Inflammatory macrophage treated with lipopolysaccharide for 1 hour (primary cell): ENCODE data around the gene HNRNPA1.
"Not testable (repeated sequence)": the region's sequence is repeated elsewhere in the genome, so short reads cannot be mapped to it uniquely, and the experiment has no call there.

Experiments
- DNase-seq, 2 donors: peaks; one replicate each; pipeline ENCODE4 v3.0.0-alpha.2; 2020 to 2022

The HNRNPA1 gene

DNA sequence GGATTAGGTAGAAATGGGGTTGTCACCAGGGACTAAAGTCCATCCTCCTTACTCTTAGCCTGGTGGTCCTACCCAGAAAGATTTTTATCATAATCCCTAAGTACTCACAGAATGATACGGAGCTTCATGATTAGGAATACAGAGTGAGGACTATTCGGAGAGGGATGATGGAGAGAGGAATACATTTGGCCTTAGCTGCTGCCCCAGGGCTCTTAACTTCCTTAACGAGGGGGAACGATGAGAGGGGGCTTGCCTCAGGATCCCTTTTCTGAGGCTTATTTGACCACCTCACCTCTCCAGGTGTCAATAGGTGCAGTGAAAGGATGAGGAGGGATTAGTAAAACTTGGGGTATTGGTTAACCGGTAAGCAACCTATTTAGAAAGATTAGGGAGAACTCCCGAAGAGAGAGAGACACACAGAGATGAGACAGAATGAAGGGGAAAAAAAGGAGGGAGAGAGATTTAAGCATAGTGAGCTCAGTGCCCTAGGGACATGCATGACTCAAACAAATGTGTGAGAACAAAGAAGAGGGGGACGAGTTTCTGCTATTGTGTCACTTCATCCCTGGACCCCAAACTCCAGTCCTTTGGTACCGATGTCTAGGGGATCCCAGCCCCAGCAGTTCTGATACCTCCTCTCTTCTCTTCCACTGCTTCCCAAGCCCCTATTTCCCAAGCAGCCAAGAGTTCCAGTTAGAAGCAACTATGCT, 19.1 kb downstream of the HNRNPA1 start:
- DNase-seq, result no peak

DNA sequence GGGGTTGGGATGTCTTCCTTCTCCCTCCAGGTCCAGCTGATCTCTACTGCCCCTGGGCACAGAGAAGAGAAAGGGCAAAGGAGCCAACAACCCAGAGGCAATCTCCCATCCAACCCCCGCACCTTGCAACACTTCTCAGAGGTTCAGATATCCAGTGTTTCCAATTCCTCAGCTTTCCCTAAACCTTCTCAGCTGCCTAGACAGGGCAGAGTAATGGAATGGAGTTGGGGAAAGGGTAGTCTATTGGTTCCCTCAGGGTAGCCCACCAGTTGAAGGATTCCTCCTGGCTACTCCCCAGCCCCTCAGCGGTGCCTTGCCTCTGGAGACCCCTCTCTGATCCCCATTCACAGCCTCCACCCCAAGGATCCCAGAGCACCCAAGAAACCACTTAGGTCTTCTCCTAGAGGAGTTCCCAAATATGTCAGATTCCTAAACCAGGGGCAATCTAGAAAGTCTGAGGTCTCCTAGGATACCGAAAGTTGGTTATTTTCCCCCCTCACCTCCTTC, 19.8 kb downstream of the HNRNPA1 start:
- no peak for DNase-seq

DNA sequence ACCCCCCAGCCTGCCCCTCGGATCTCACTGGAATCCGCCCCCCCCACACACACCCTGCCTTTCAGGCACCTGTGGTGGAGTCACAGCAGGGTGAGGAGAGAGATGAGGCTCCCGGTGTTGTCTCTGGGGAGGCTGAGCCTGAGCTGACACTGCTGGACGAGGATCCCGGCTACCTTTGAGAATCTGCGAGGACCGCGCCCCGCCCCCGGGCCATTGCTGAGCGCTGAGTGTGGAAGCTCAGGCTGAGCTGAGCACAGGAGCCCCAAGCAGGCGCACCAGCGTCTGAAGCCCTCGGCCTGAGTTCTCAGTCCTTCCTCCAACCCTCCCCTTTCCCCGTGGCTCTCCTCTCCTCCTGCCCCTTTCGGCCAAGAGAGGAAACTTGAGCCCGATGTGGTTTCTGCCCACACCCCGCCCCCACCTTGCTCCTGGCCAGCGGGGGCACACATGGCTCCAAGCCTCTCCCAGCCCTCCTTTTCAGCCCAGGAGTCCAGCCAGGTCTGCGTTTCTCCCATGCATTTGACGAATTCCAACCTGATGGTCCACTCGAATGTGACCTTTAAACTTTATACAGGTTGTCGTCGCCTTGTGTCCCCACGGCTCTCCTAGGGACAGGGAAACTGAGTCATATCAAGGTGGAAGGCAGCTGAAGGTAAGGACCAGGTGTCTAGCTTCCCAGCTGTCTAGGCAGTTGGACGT, 20.4 kb downstream of the HNRNPA1 start, which contains the start of gene NFE2:
NFE2 (minus strand) TSS at position 284 of the 696 bp plus-strand sequence. CDS start 5,767 bp downstream, outside the sequence.
- peak; percentile 41 to 58 for DNase-seq

DNA sequence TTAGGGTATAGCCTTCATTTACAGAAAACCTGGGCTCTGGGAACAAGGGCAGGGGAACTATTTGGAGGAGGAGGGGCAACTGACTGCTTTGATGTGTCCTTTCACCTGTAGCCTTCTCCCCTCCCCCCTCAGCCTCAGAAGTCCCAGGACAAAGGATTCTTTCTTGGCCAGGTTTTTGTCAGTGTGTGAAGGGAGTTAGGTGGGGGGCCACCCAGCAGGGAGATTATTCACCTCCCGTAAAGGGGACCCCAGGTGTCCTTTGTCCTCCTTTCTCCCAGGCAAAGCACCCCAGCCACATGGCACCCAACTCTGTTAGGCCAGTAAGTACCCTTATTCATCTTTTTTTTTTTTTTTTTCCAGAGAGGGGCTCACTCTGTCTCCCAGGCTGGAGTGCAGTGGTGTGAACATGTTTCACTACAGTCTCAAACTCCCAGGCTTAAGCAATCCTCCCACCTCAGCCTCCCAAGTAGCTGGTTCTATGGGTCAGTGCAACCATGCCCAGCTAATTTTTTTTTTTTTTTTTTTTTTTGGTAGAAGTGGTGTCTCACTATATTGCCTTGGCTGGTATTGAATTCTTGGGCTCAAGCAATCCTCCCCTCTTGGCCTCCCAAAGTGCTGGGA, 21.0 kb downstream of the HNRNPA1 start:
- DNase-seq, result peak; percentile 57 to 70

DNA sequence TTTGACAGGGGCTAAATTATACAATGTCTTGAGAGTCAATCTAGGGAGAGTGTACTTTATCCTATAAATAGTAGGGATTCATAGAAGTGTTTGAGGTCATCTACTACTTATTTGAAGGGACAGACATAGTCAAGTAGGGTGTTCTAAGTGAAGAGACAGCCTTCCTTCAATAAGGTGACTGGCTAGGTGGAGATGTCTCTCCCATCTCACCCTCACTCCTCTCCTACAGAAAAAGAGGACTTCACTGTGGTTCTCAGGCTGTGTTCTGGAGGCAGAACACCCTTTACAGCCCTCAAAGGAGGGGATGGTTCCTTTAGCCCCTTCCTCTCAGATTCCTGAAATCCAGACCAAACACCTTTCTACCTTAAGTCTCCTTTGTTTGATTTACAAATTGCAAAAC, 23.1 kb downstream of the HNRNPA1 start:
- DNase-seq, result no peak

DNA sequence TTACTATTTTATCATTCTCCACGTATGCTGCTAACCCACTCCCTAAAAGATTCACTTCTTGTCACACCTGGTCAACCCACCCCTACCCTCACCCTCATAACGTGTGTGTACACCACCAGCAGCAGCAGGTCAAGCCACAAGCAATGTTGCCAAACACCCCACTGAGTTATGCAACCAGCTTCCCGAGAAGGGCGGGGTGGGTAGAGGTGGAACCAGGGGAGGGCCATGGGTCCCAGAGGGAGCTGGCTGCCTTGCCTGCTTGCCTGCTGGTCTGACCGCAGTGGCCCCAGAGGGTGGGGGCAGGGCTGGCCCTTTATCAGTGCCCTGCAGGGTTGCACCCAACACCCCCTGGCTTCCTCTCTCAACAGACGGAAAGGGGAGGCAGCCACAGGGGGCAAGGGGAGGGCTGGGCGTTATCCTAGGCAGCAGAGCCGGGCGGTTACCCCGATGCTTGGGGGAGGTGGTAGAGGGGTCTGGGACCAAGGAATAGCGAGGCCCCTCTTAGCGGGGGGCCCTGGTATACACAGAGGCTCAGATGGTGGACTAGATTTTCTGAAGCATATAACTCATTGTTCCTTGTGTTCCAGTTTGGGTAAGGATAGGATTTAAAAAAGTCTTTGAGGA, 23.8 kb downstream of the HNRNPA1 start:
- peak; percentile 66 to 82 for DNase-seq

DNA sequence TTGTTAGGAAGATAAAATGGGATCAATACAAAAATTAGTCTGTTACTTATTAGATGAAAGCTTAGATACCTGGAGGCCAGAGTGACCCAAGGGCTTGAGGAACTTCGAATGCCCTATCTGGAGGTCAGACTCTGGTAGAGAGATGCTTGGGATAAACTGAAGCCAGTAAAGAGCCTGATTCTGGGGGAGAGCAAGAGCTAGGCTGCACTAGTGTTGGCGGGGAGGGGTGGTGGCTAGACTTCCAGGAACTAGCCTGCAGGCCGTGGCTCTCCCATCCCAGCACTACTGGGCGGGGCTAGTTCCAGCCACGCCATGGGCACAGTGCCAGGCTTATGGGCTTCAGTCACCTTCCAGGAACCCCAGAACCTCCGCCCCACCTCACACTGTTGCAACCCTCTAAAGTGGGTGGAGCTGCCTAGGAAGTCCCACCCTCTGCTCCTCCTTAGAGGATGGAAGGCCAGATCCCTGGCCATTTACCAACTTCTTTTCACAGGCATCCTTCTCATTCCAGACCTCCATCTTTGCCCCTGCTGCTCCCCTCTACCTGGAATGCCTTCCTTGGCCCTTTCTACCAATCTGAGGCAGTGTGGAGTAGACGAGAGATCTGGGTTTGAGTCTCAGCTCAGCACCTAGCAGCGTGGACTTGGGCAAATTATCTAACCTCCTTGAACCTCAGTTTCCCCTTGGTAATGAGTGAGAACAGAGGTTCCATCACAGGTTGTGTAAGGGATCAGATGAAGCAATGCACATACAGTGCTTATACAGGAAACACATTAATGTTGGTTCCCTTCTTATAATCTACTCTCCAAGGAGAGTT, 26.6 kb downstream of the HNRNPA1 start:
- DNase-seq, result peak; percentile 84 to 89

DNA sequence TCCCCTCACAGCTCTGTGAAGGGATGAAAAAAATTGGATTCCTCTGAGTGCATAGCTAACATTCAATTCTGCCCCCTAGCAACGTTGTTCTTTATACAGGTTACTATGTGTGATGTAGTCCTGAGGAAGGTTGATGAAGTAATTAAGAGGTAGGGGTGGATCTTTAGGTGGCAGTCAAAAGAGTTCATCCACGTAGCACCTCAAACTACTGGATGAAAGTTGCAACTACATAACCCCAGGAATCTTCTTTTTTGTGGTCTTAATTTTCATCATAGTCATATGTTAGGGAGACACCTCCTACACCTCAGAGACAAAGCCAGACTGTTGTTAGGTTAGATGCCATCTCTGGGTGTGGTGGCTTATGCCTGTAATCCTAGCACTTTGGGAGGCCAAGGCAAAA, 30.5 kb downstream of the HNRNPA1 start:
- no peak for DNase-seq

DNA sequence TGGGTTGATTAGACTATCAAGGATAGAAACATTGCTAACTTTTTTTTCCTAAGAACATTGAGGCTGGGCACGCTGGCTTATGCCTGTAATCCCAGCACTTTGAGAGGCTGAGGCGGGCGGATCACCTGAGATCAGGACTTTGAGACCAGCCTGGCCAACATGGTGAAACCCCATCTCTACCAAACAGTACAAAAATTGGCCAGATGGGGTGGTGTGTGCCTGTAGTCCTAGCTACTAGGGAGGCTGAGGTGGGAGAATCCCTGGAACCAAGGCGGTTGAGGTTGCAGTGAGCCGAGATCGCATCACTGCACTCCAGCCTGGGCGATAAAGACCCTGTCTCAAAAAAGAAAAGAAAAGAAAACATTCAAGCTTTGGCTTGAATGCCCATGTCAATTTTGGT, 31.8 kb downstream of the HNRNPA1 start:
- DNase-seq, result not testable (repeated sequence)

DNA sequence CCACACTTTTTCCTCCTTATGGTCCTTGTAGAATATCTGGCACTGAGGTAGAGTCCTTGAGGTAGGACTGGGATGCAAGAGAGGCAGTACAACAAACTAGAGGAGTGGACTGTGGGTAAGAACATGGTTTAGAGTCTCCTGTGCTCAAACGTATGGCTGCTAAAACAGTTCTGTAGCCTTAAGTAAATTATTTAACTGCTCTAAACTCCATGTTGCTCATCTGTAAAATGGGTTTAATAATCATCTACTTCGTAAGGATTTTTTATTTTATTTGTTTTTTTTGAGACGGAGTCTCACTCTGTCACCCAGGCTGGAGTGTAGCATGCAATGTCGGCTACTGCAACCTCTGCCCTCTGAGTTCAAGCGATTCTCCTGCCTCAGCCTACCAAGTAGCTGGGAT, 40.8 kb downstream of the HNRNPA1 start:
- DNase-seq, result no peak

DNA sequence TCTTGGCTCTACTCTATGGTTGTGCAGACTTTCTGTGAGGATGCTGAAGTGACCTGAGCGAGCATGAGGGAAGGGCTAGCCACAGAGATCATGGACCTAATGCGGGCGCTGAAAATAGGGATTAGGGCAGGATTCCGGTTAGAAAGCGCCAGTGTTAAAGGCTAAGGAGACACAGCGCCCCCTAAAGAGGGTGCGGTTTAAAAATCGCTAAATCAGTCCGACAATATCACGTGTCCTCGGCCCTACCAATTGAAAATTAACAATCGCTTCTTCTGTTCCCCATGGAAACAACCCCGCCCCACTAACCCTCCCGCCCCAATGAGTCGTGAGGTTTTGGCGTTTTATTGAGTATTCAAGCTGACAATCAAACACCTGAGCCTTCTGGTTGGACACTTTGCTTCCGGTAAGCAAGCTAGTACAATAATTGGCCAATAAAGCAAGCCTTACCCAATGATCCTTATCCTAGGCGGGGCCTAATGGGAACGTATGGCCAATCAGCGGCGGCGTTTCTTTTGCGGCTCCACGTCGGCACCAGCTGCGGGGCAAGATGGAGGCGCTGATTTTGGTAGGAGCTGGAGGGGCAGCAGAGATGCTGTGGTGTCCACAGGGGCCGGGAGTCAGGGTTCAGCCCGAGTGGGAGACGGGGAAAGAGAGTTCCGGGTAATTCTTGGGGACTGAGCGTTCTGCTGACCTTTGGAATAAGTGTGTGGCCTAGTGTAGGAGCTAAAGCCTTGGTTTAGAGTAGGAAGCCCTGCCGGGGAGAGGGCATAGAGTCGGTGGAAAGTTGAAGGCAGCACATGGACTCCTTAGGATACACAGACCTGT, 44.3 kb downstream of the HNRNPA1 start, which contains the start of gene COPZ1:
COPZ1 (plus strand) TSS at position 515 of the 825 bp plus-strand sequence; CDS start at position 548, 33 bp downstream.
- peak; percentile 98 to 100 for DNase-seq

DNA sequence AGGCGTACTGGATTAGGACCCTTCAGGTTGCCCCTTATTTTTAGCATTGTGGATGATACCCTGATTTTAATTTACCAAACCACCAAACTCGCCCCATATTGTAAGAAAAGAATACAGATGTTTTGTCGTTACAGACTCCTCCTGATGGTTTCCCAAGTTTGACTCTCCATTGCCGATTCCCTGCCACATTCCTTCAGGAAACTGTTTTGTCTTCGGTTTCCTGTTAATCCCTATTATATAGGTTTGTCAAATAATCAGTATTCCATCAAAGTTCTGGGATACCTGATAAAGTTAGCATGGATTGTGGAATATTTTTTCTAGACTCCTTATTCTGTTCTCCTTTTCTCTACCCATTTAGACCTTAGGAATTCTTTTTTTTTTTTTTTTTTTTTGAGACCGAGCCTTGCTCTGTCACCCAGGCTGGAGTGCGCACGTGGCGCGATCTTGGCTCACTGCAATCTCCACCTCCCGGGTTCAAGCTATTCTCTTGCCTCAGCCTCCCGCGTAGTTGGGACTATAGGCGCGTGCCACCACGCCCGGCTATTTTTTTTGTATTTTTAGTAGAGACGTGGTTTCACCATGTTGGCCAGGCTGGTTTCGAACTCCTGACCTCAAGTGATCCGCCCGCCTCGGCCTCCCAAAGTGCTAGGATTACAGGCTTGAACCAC, 45.0 kb downstream of the HNRNPA1 start:
- not testable (repeated sequence) for DNase-seq

DNA sequence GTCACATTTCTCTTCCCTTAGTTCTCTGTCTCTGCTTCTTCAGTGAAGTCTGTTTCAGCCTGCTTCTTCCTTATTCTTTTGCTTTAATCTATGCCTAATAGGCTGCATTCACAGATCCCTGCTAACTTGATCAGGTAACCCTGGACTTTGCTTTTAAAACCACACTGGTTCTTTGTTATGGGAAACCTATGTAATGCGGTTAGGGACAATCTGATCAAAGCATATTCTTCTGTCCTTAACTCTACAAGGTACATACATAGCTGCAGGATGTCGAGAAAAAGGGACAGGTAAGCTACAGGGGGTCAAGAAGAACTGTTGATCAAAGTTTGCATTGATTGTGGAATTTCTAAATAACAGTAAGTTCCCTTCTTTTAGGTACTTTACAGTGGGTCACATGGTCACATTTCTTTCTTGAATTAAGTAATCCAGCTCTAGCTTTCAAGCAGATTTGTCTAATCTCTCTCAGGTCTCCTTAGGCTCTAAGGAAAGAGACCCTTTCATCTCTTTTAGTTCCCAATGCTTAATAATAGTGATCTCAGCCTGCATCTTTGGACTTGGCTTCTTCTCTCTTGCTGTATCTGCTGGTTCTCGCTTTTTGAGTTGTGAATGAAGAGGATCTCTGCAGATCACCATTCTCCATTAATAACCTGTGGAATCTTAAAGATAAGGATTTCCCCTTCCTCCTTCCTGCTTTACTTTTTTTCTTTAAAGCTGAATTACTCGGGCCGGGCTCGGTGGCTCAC, 48.2 kb downstream of the HNRNPA1 start:
- peak; percentile 35 to 45 for DNase-seq

DNA sequence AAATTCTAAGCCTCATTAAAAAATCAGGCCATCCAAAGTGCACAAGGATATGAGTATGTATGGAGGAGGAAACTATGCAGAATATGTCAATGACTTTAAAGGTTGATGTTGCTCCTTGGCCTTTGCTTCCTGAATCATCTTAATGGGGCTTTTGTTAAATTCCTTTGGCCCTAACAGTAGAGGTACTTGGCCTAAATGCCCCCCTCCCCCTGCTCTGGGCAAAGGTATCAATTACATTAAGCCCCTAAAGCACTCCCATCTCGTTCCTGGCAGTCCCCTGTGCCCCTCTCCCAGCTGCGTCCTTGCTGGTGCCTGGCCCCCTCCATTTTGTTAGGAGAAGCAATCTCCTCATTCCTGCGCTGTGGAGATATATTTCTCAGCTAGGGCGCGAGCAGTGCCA, 49.2 kb downstream of the HNRNPA1 start:
- no peak for DNase-seq

DNA sequence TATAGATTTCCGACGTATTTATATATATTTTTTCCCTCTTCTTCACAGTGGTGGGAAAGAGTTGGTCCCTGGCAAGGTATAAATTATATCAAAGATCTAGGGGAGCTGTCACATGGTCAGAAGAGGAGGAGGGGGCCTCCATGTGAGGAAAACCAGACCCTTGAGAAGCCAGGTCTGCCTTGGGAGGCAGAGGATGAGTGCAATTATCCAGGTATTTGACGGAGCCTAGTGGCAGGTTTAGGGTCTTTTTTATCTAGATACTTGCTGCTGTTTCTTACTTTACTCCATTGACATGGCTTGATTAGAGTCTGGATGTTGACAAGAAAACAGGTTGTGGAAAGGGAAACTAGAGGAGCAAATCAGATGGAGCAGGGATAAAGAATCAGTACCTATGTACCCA, 49.9 kb downstream of the HNRNPA1 start:
- no peak for DNase-seq

DNA sequence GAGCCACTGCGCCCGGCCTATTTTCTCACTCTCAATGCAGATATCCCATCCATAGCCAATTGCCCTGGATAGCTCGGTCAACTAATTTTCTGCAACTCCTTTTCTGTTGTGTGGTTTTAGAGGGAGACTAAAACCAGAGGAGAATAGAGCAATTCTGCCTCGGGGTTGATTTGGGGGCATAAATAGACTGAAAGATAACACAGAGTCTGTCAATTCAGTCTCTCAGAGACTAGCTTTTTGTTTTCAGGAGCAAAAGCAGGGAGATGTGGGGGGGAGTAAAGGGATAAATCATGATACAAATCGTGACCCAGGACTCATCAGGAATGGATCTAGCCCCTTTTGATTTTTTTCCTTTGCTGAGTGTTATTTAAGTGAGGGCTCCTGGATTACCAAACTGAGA, 50.9 kb downstream of the HNRNPA1 start:
- no peak for DNase-seq

DNA sequence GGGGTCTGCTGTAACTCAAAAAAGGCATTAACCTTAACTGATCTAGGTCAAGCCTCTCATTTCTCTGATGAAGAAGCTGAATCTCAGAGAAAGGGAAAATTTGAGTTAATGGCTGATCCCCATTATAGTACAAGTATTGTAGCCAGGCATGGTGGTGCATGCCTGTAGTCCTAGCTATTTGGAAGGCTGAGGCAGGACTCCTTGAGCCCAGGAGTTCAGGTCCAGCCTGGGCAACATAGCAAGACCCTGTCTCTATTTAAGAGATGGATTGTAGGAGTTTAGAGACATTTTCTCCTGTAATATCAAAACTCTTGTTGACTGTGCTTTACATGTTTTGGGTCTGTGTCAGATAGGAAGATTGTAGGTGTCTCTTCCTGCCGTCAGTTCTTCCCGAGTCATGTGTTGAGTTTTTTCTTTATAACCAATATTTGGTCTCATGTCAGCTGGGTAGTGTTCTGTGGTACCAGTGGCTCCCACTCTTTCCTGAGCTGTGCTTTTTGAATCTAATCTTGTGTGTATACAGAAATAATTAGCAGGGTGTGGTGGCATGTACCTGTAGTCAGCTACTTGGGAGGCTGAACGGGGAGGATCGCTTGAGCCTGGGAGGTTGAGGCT, 53.0 kb downstream of the HNRNPA1 start:
- DNase-seq, result no peak
